ENCODE data around the gene ZNF827. TPM values are rescaled to one million over a fixed set of nuclear protein-coding genes. Genes with fewer than 3 reads are reported as not detected.

The ZNF827 gene
- polyA plus RNA-seq, 4 donors, result 3.5 to 30.0 (median 7.5) TPM

DNA sequence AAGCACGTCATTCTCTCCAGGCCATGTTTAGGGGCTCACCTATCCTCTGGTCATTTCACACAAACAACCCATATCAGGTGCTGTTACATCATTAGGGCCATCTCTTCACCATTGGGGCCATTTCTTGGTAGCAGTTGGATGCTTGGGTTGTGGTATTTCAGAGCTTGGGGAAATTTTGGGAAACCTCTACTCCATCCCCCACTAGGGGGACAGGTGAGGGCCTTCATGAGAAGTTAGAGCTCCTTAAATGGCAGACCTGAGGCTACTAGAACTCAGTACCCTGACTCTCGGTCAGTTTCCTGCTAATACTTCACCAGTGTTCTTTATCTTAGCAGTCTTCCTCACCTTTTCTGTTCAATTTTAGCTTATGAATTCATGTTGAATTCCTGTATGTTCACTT lies 50.2 kb downstream of the ZNF827 start:
- Histone ChIP-seq H3K4me3 (ENCODE audit: low read depth in 1 of 3, low read length in 3 of 3) (no peak overlapping the region), H3K27me3 (ENCODE audit: control insufficient read depth in 3 of 3, insufficient read depth in 3 of 3, low read length in 3 of 3) (no peaks in the 10 kb centered on the region), H3K36me3 (ENCODE audit: control insufficient read depth in 3 of 3, insufficient read depth in 2 of 3, low read depth in 1 of 3, low read length in 3 of 3) (peaks cover 2 to 31% (median 4%) of the 10 kb centered on the region in 3 donors), H3K27ac (ENCODE audit: low read depth in 1 of 3, low read length in 2 of 3) (no peak overlapping the region), H3K4me1 (ENCODE audit: control insufficient read depth in 3 of 3, insufficient read depth in 2 of 3, low read depth in 1 of 3, low read length in 2 of 3) (peaks cover 0 to 3% (median 0%) of the 10 kb centered on the region in 3 donors), H3K9me3 (ENCODE audit: control insufficient read depth in 2 of 2, insufficient read depth in 1 of 2, low read depth in 1 of 2, low read length in 1 of 2) (no peaks in the 10 kb centered on the region)
- 95 to 100% (median 96%) methylated on average over 2 of the region's 2 CpGs for WGBS, 3 donors
- DNase-seq, result no peak
- FAIRE-seq, result no peak

GRCh38 chr4:145887241-145887991 lies 51.2 kb downstream of the ZNF827 start:
- Histone ChIP-seq H3K4me1 (ENCODE audit: control insufficient read depth in 3 of 3, insufficient read depth in 2 of 3, low read depth in 1 of 3, low read length in 2 of 3) (peaks cover 0 to 6% (median 4%) of the 10 kb centered on the region in 3 donors), H3K36me3 (ENCODE audit: control insufficient read depth in 3 of 3, insufficient read depth in 2 of 3, low read depth in 1 of 3, low read length in 3 of 3) (peaks cover 2 to 35% (median 4%) of the 10 kb centered on the region in 3 donors), H3K27ac (ENCODE audit: low read depth in 1 of 3, low read length in 2 of 3) (peak overlapping the region in 1 of 3 donors; percentile 47), H3K4me3 (ENCODE audit: low read depth in 1 of 3, low read length in 3 of 3) (no peak overlapping the region), H3K9me3 (ENCODE audit: control insufficient read depth in 2 of 2, insufficient read depth in 1 of 2, low read depth in 1 of 2, low read length in 1 of 2) (no peaks in the 10 kb centered on the region), H3K27me3 (ENCODE audit: control insufficient read depth in 3 of 3, insufficient read depth in 3 of 3, low read length in 3 of 3) (no peaks in the 10 kb centered on the region)
- DNase-seq, result no peak
- no peak for FAIRE-seq
- WGBS, 3 donors, result 54 to 74% (median 70%) methylated on average over 11 of the region's 11 CpGs

- Histone ChIP-seq H3K4me3 (ENCODE audit: low read depth in 1 of 3, low read length in 3 of 3) (no peak overlapping the region), H3K27me3 (ENCODE audit: control insufficient read depth in 3 of 3, insufficient read depth in 3 of 3, low read length in 3 of 3) (no peaks in the 10 kb centered on the region), H3K4me1 (ENCODE audit: control insufficient read depth in 3 of 3, insufficient read depth in 2 of 3, low read depth in 1 of 3, low read length in 2 of 3) (peaks cover 0 to 7% (median 6%) of the 10 kb centered on the region in 3 donors), H3K27ac (ENCODE audit: low read depth in 1 of 3, low read length in 2 of 3) (no peak overlapping the region), H3K9me3 (ENCODE audit: control insufficient read depth in 2 of 2, insufficient read depth in 1 of 2, low read depth in 1 of 2, low read length in 1 of 2) (no peaks in the 10 kb centered on the region), H3K36me3 (ENCODE audit: control insufficient read depth in 3 of 3, insufficient read depth in 2 of 3, low read depth in 1 of 3, low read length in 3 of 3) (peaks cover 2 to 32% (median 4%) of the 10 kb centered on the region in 3 donors)
- FAIRE-seq (no peak), DNase-seq (no peak)
These were observed 51.8 kb downstream of the ZNF827 start for GRCh38 chr4:145886871-145887240.

GRCh38 chr4:145885666-145886065 lies 53.0 kb downstream of the ZNF827 start:
- H3K36me3 ChIP-seq (ENCODE audit: control insufficient read depth in 3 of 3, insufficient read depth in 2 of 3, low read depth in 1 of 3, low read length in 3 of 3), result peaks cover 2 to 29% (median 4%) of the 10 kb centered on the region in 3 donors
- FAIRE-seq (no peak), DNase-seq (no peak)
- WGBS, 3 donors, result 92 to 95% (median 94%) methylated on average over 9 of the region's 9 CpGs
- H3K9me3 ChIP-seq (ENCODE audit: control insufficient read depth in 2 of 2, insufficient read depth in 1 of 2, low read depth in 1 of 2, low read length in 1 of 2), result no peaks in the 10 kb centered on the region
- H3K27ac ChIP-seq (ENCODE audit: low read depth in 1 of 3, low read length in 2 of 3), result no peak overlapping the region
- no peak overlapping the region for H3K4me3 ChIP-seq (ENCODE audit: low read depth in 1 of 3, low read length in 3 of 3)
- H3K27me3 ChIP-seq (ENCODE audit: control insufficient read depth in 3 of 3, insufficient read depth in 3 of 3, low read length in 3 of 3), result no peaks in the 10 kb centered on the region
- H3K4me1 ChIP-seq (ENCODE audit: control insufficient read depth in 3 of 3, insufficient read depth in 2 of 3, low read depth in 1 of 3, low read length in 2 of 3), result peaks cover 0 to 12% (median 9%) of the 10 kb centered on the region in 3 donors

GRCh38 chr4:145884775-145885174 lies 53.8 kb downstream of the ZNF827 start:
- FAIRE-seq (no peak), DNase-seq (no peak)
- Histone ChIP-seq H3K9me3 (ENCODE audit: control insufficient read depth in 2 of 2, insufficient read depth in 1 of 2, low read depth in 1 of 2, low read length in 1 of 2) (no peaks in the 10 kb centered on the region), H3K27ac (ENCODE audit: low read depth in 1 of 3, low read length in 2 of 3) (no peak overlapping the region), H3K27me3 (ENCODE audit: control insufficient read depth in 3 of 3, insufficient read depth in 3 of 3, low read length in 3 of 3) (no peaks in the 10 kb centered on the region), H3K36me3 (ENCODE audit: control insufficient read depth in 3 of 3, insufficient read depth in 2 of 3, low read depth in 1 of 3, low read length in 3 of 3) (peaks cover 2 to 32% (median 4%) of the 10 kb centered on the region in 3 donors), H3K4me3 (ENCODE audit: low read depth in 1 of 3, low read length in 3 of 3) (no peak overlapping the region), H3K4me1 (ENCODE audit: control insufficient read depth in 3 of 3, insufficient read depth in 2 of 3, low read depth in 1 of 3, low read length in 2 of 3) (peaks cover 0 to 12% (median 9%) of the 10 kb centered on the region in 3 donors)
- 78 to 85% (median 85%) methylated on average over 1 of the region's 1 CpG for WGBS, 3 donors

DNA sequence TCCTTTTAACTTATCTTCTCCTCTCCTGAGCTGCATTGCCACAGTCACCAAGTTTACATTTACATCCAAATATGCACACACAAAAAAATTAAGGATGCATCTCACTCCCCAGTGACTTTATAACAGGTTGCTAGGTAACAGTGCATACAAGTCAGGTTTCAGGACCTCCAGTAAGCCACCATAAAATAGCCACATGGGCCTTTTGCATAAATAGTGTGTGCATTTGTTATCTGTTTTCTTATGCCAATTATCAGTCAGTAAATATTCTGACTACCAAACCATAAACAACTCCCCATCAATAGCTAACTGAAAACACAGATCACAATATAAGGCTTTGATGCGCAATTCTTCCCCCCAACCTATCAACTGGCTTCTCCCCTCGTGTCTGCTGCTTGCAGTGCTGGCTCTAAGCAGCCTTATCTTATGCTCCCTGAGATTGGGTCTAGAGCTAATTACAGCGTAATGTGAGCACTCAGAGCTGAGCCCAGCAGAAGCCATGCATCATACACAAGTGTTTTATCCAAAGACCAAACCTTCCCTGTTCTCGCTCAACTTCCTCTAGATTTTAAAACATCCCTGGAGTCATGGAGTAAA lies 55.4 kb downstream of the ZNF827 start:
- 83 to 89% (median 88%) methylated on average over 4 of the region's 4 CpGs for WGBS, 3 donors
- Histone ChIP-seq H3K36me3 (ENCODE audit: control insufficient read depth in 3 of 3, insufficient read depth in 2 of 3, low read depth in 1 of 3, low read length in 3 of 3) (peaks cover 2 to 32% (median 4%) of the 10 kb centered on the region in 3 donors), H3K4me3 (ENCODE audit: low read depth in 1 of 3, low read length in 3 of 3) (no peak overlapping the region), H3K9me3 (ENCODE audit: control insufficient read depth in 2 of 2, insufficient read depth in 1 of 2, low read depth in 1 of 2, low read length in 1 of 2) (no peaks in the 10 kb centered on the region), H3K27ac (ENCODE audit: low read depth in 1 of 3, low read length in 2 of 3) (no peak overlapping the region), H3K27me3 (ENCODE audit: control insufficient read depth in 3 of 3, insufficient read depth in 3 of 3, low read length in 3 of 3) (no peaks in the 10 kb centered on the region), H3K4me1 (ENCODE audit: control insufficient read depth in 3 of 3, insufficient read depth in 2 of 3, low read depth in 1 of 3, low read length in 2 of 3) (peaks cover 0 to 20% (median 9%) of the 10 kb centered on the region in 3 donors)
- DNase-seq, result no peak
- no peak for FAIRE-seq

- no peaks in the 10 kb centered on the region for H3K27me3 ChIP-seq (ENCODE audit: control insufficient read depth in 3 of 3, insufficient read depth in 3 of 3, low read length in 3 of 3)
- no peak overlapping the region for H3K4me3 ChIP-seq (ENCODE audit: low read depth in 1 of 3, low read length in 3 of 3)
- H3K4me1 ChIP-seq (ENCODE audit: control insufficient read depth in 3 of 3, insufficient read depth in 2 of 3, low read depth in 1 of 3, low read length in 2 of 3), result peaks cover 0 to 20% (median 7%) of the 10 kb centered on the region in 3 donors
- peaks cover 2 to 30% (median 6%) of the 10 kb centered on the region in 3 donors for H3K36me3 ChIP-seq (ENCODE audit: control insufficient read depth in 3 of 3, insufficient read depth in 2 of 3, low read depth in 1 of 3, low read length in 3 of 3)
- no peak for FAIRE-seq
- DNase-seq, result no peak
- H3K9me3 ChIP-seq (ENCODE audit: control insufficient read depth in 2 of 2, insufficient read depth in 1 of 2, low read depth in 1 of 2, low read length in 1 of 2), result no peaks in the 10 kb centered on the region
- 75 to 89% (median 88%) methylated on average over 7 of the region's 7 CpGs for WGBS, 3 donors
- peak overlapping the region in 1 of 3 donors; percentile 53 for H3K27ac ChIP-seq (ENCODE audit: low read depth in 1 of 3, low read length in 2 of 3)
These were observed 56.0 kb downstream of the ZNF827 start for GRCh38 chr4:145882604-145883003.

DNA sequence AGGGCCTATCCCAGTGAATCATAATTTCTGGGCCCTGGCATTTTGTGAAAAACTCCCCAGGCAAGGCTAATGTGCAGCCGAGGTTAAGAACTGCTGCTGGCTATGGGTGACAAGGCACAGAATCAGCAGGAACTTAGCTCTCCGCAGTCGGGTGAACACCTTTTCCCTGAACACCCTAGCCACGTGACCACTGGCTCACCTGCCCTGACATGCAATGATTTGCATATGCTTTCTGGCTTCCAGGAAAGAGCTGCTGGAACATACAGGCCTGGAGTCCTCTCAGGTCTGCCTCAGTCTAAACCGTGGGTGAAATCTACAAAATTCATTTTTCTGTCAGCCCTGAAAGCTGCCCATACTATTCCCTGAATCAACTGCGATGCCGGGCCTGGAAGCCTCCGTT lies 56.6 kb downstream of the ZNF827 start:
- WGBS, 3 donors, result 23 to 56% (median 32%) methylated on average over 8 of the region's 8 CpGs
- Histone ChIP-seq H3K27me3 (ENCODE audit: control insufficient read depth in 3 of 3, insufficient read depth in 3 of 3, low read length in 3 of 3) (no peaks in the 10 kb centered on the region), H3K36me3 (ENCODE audit: control insufficient read depth in 3 of 3, insufficient read depth in 2 of 3, low read depth in 1 of 3, low read length in 3 of 3) (peaks cover 2 to 26% (median 6%) of the 10 kb centered on the region in 3 donors), H3K4me1 (ENCODE audit: control insufficient read depth in 3 of 3, insufficient read depth in 2 of 3, low read depth in 1 of 3, low read length in 2 of 3) (peaks cover 0 to 20% (median 6%) of the 10 kb centered on the region in 3 donors), H3K9me3 (ENCODE audit: control insufficient read depth in 2 of 2, insufficient read depth in 1 of 2, low read depth in 1 of 2, low read length in 1 of 2) (no peaks in the 10 kb centered on the region), H3K27ac (ENCODE audit: low read depth in 1 of 3, low read length in 2 of 3) (peak overlapping the region in 1 of 3 donors; percentile 53), H3K4me3 (ENCODE audit: low read depth in 1 of 3, low read length in 3 of 3) (no peak overlapping the region)
- FAIRE-seq (no peak), DNase-seq (peak; percentile 80 to 91)

Data from small intestine (tissue), 7 donors.